Skin of body (tissue), 2 donors: Measurements from ENCODE around the gene GRK4. TPM values are rescaled to one million over a fixed set of nuclear protein-coding genes. Genes with fewer than 3 reads are reported as not detected.
"Not testable (repeated sequence)": the region's sequence is repeated elsewhere in the genome, so short reads cannot be mapped to it uniquely, and the experiment has no call there.

Experiments used
- DNase-seq: peaks from one replicate; lab custom pipeline; 2025; lab: John Stamatoyannopoulos, UW
- total RNA-seq: library from RNA; depleted of rRNA; stranded (reverse); fragments of >200 nt; gene quantifications from one replicate; pipeline ENCODE4 v1.2.3, GENCODE V29; 2014

Gene GRK4
- 7.5 TPM for total RNA-seq

DNA sequence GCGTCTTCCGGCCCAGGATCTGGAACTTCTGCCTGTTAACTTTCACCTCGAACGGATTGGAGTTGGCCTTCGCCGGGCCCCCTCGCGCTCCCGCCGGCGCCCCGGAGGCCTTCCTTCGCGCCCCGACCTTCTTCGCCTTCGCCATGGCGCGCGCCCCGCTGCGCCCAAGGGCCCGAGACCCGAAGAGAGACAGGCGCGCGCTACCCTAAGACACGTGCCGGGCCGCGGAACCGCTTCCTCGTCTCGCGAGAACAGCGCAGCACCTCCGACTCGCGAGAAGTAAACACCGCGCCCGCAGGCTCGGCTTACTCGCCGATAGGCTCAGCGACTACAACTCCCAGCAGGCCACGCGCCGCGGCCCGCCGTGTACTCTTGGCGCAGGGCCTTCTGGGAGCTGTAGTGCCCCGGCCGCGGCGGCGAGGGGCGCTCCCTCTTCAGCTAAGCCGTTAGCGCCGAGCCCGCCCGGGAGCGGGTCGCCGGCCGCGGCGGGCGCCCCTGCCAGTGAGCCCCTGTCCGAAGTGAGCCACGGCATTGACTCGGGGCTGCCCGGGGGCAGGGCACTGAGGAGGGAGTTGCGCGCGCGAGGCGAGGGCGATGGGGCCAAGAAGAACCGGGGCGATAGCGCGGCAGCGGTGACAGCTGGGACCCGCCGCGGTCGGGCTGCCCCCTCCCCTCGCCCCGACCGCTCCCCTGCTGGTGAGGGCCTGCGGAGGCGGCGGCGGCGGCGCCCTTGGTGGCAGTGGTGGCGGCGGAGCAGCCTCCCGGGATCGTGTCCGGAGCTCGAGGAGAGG lies at the start of gene GRK4, which contains the start of gene NOP14:
GRK4 (plus strand) TSS at position 397 of the 791 bp plus-strand sequence. CDS start 500 bp downstream, outside the sequence.
NOP14 (minus strand) TSS at position 232 of the 791 bp plus-strand sequence; CDS start at position 145, 87 bp downstream.
- peak; percentile 98 for DNase-seq

DNA sequence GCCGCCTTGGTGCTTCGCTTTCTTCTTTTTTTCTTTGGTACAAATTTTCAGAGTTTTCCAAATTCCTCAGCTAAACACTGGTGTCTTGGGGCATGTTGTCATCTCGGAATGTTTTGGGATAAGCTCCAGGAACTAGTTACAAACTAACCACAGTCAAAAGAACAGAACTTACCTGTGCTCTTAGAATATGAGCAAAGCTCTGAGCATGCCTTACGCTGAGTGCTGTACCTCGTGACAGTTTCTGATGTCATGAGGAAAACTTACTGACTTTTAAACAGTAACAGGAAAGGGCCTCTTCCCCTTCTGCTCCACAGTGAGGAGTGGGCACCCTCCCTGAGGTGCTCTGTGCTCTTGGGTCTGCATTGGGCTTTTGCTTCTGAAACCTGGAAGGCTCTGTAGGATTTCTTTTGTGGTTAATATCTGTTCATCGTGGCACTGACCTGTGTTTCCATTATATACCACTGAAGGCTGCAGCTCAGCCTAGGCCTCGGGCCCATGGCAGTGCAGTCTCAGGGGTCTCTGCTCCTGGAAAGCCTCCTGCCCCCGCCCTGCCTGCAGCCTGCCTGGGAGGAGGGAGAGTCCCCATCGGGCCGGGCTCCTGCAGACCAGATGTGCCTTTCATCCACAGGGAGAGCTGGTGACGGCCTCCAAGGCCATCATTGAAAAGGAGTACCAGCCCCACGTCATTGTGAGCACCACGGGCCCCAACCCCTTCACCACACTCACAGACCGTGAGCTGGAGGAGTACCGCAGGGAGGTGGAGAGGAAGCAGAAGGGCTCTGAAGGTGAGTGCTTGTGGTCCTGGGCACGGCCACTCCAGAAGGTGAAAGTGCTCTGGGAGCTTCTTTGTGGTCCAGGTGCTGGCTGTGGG lies 48.9 kb upstream of the GRK4 start:
- DNase-seq: no peak

DNA sequence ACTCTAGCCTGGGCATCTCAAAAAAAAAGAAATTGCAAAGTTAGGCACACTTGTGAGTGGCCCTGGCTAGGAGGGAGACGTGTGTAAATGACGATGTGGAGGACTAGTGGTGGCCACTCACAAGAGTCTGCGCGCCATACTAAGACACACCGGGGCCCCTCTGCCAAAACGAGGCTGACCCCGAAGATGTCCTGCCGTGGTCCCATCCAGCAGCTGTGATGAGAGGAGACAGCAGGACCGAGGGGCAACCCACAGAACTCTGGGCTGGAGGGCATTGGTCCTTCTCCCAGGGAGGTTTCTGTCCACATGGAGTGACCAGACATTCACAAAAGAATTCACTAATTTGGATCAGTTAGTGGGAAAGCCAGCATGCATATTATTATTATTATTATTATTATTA lies 47.6 kb upstream of the GRK4 start:
- DNase-seq: no peak

DNA sequence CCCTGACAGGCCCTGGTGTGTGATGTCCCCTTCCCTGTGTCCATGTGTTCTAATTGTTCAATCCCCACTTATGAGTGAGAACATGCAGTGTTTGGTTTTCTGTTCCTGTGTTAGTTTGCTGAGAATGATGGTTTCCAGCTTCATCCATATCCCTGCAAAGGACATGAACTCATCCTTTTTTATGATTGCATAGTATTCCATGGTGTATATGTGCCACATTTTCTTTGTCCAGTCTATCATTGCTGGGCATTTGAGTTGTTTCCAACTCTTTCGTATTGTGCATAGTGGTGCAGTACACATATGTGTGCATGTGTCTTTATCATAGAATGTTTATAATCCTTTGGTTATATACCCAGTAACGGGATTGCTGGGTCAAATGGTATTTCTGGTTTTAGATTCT lies 46.7 kb upstream of the GRK4 start:
- DNase-seq: not testable (repeated sequence)

DNA sequence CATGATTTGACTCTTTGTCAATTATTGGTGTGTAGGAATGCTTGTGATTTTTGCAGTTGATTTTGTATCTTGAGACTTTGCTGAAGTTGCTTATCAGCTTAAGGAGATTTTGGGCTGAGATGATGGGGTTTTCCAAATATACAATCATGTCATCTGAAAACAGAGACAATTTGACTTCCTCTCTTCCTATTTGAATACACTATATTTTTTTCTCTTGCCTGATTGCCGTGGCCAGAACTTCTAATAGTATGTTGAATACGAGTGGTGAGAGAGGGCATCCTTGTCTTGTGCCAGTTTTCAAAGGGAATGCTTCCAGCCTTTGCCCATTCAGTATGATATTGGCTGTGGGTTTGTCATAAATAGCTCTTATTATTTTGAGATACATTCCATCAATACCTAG lies 45.1 kb upstream of the GRK4 start:
- DNase-seq: not testable (repeated sequence)

DNA sequence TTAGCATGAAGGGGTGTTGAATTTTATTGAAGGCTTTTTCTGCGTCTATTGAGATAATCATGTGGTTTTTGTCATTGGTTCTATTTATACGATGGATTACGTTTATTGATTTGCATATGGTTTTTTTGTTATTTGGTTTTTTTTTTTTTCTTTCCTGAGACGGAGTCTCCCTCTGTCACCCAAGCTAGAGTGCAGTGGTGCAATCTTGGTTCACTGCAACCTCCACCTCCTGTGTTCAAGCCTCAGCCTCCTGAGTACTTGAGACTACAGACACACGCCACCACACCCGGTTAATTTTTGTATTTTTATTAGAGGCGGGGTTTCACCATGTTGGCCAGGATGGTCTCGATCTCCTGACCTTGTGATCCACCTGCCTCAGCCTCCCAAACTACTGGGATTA lies 44.7 kb upstream of the GRK4 start:
- DNase-seq: not testable (repeated sequence)

DNA sequence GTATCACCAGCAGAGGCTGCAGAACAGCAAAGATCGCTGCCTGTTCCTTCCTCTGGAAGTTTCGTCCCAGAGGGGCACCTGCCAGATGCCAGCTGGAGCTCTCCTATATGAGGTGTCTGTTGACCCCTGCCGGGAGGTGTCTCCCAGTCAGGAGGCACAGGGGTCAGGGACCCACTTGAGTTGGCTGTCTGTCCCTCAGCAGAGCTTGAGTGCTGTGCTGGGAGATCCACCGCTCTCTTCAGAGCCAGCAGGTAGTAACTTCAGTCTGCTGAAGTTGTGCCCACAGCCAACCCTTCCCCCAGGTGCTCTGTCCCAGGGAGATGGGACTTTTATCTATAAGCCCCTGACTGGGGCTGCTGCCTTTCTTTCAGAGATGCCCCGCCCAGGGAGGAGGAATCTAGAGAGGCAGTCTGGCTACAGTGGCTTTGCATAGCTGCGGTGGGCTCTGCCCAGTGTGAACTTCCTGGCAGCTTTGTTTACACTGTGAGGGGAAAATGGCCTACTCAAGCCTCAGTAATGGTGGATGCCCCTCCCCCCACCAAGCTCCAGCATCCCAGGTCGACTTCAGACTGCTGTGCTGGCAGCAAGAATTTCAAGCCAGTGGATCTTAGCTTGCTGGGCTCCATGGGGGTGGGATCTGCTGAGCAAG lies 40.8 kb upstream of the GRK4 start:
- not testable (repeated sequence) for DNase-seq

DNA sequence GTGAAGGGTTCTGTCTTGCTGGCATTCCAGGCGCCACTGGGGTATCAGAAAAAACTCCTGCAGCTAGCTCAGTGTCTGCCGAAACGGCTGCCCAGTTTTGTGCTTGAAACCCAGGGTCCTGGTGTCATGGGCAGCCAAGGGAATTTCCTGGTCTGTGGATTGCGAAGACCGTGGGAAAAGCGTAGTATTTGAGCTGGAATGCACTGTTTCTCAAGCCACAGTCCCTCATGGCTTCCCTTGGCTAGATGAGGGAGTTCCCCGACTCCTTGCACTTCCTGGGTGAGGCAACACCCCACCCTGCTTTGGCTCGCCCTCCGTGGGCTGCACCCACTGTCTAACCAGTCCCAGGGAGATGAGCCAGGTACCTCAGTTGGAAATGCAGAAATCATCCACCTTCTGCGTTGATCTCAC lies 40.2 kb upstream of the GRK4 start:
- DNase-seq: no peak

DNA sequence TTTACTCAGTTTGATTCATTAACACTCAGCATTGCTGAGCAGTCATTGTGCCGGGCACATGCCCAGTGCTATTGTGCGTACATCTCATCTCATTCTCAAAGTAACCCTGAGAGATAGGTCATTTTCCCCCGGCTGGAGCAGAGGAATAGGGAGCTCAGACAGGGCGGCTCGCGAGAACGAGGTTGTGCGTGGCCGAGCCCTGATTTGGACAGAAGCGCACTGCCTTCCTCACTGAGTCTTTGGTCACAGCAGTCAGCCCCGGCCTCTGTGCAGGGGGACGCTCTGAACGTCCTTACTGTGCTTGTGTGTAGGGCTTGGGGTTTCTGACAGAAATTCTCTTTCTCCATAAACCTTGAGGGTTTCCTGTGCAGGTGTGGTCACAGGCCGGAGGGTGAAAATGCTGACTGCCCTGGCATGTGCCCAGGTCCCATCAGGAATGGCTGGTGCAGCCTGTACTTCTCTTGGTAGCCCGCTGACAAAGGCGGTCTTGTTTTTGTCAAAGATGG lies 39.6 kb upstream of the GRK4 start:
- no peak for DNase-seq

DNA sequence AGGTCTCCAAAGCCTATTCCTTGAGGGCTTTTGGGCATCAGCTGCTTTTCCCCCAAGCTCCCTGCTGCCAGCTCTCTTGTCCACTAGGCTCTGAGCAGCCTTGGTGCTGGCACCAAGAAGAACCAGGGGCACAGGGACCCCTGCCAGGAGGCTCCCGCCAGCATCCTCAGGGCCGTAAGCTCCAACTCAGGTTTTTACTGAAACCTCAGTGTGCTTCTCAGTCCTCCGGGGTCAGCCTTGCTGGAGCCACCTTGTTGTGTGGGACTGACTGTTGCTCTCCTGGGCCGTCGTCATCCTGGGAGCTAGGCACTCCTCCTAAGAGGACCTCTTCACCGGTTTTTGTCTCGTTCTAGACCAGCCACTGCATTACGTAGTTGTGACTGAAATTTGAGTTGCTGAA lies 39.1 kb upstream of the GRK4 start:
- no peak for DNase-seq

DNA sequence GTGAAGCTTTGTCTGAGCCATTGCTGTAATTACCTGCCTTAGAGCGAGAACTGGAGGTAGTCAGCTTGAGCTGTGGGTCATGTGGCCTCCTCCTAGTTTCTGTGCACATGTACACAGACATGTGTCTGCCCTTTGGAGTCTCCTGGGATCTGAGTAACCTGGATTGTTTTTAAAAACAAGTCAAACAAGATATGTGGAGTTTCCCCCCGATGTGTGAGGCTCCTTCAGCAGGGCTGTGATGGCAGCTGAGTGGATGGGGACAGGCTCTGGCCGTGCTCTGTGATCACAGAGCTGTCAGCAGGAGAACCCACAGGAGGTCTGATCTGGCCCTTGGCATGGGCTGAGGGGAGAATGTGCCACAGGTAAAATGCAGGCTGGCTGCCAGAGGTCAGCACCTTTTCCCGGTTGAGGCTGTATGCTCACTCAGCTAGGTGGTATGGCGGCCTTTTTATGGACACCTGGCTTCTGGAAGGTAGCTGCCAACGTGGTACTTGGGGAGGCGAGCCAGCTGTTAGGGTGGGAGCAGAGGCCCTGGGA lies 38.5 kb upstream of the GRK4 start:
- DNase-seq: no peak

DNA sequence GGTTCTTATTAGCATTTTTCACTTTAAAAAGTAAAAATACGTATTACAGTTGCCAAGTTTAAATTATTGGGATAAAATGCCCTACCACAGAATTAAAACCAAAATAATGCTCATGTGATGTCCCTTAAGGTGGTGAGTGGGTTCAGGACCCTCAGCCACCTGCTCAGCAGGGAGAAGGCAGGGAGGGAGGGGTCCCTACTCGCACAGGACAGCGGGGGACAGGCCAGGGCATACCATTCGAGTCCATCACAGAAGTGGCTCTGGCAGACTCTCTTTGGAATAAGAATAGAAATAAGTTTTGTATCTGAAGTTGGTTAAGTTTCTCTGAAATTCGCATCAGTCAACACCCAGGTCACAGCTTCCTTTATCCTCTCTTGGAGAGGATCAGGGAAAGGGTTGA lies 37.9 kb upstream of the GRK4 start:
- no peak for DNase-seq

DNA sequence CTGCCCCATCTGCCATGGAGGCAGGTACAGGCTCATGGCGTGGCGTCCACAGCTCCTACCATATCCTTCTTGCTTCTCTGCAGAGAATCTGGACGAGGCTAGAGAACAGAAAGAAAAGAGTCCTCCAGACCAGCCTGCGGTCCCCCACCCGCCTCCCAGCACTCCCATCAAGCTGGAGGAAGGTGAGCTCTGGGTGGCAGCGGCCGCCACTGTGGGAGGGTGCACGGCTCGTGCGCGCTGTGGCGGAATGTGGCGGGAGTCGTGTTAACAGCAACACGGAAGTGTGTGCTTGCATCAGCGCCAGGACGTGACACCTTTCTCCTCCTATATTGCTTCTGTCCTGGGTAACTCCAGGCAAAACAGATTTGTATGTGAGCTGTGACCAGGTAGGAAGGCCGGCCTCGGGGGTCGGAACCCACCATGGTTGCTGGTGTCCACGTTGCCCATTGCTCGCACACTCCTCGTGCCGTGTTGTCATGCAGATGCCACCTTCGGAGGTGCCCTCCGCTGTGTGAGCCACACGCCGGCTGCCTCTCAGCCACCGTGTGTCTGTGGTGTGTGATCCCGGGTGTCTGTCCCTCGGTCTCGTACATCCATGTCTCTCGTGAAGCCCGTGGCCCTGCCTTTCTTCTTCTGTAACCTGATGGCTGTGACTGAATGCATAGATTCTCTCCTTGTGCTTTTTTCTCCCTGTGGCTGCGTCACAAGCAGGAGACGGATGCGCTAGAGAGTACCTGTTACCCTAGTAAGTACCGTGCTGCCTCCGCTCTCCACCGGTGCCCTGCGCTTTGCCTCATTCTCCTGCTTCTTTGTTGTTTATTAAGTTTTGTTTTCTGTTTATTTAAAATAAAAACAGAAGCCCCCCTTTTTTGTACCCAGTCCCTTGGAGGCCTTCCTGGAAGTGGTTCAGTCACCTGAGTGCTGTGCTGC lies 37.2 kb upstream of the GRK4 start:
- no peak for DNase-seq

DNA sequence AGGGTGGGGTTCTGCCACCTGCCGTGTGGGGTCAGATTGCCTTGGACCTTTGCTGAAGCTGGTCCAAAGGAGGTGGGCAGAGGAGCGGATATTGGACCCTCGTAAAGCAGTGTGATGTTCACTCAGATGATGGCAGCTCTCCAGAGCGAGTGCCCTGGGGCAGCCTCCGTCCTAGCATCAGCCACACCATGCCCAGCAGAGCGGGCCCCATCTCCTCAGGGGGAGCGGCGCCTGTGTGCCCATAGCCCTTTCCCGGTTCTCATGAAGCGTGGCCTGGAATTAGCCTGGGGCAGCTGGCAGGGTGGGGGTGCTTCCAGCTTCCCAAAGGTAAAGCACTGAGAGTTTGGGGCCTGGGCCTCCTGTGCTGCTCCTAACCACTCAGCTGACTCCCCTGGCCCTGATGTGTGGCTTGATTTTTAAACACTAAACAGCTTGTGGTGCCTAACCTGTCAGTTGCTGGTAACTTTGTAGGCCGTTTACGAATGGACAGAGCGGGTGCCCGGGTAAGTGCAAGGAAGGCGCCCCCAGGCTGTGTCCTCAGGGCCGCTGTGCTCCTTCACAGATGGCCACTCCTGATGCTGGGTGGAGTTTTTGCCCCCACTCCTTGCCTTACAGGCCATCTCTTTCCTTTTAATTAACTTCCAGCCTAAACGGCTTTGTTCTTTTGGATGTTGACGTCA lies 36.2 kb upstream of the GRK4 start:
- no peak for DNase-seq

DNA sequence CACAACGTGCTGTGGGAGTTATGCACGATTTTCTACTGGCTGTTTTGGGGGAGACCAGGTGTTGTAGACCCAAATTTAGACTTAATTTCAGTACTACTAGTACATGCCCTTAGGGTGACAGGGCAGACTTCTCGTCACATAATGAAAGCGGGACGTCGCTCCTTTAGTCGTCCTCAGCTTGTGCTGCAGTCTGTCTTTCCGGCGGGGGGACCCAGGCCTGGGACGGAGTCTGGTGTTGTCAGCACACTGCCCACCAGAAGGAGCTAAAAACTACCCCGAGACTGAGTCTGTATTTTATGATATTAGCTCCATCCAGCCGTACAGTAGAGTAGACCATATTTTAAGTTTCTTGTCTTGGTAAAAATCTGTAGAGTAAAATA lies 35.7 kb upstream of the GRK4 start:
- DNase-seq: no peak

DNA sequence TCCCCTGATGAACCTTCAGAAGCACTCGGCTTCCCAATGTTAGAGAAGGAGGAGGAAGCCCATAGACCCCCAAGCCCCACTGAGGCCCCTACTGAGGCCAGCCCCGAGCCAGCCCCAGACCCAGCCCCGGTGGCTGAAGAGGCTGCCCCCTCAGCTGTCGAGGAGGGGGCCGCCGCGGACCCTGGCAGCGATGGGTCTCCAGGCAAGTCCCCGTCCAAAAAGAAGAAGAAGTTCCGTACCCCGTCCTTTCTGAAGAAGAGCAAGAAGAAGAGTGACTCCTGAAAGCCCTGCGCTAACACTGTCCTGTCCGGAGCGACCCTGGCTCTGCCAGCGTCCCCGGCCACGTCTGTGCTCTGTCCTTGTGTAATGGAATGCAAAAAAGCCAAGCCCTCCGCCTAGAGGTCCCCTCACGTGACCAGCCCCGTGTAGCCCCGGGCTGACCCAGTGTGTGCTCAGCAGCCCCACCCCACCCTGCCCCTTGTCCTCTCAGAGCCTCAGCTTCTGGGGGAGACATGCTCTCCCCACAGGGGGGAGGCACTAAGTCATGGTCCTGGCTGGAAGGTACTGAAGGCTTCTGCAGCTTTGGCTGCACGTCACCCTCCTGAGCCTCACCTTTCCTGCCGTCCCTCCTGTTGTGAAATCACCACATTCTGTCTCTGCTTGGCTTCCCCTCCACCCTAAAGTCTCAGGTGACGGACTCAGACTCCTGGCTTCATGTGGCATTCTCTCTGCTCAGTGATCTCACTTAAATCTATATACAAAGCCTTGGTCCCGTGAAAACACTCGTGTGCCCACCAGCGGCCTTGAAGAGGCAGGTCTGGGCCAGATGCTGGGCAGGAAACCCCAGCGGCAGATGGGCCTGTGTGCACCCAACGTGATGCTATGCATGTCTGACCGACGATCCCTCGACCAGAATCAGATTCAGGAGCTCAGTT lies 34.9 kb upstream of the GRK4 start:
- DNase-seq: no peak

DNA sequence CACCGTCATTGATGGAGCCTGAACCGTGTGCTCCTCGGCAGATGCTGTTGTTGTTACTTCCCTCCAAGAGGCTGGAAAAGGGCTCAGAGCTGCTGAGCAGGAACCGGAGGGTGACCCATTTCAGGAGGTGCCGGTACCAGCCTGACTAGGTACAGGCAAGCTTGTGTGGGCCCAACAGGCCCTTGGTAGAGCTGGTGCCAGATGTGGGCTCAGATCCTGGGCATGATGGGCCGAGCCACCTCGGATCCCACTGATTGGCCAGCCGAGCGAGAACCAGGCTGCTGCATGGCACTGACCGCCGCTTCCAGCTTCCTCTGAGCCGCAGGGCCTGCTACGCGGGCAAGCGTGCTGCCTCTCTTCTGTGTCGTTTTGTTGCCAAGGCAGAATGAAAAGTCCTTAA lies 33.9 kb upstream of the GRK4 start:
- no peak for DNase-seq

DNA sequence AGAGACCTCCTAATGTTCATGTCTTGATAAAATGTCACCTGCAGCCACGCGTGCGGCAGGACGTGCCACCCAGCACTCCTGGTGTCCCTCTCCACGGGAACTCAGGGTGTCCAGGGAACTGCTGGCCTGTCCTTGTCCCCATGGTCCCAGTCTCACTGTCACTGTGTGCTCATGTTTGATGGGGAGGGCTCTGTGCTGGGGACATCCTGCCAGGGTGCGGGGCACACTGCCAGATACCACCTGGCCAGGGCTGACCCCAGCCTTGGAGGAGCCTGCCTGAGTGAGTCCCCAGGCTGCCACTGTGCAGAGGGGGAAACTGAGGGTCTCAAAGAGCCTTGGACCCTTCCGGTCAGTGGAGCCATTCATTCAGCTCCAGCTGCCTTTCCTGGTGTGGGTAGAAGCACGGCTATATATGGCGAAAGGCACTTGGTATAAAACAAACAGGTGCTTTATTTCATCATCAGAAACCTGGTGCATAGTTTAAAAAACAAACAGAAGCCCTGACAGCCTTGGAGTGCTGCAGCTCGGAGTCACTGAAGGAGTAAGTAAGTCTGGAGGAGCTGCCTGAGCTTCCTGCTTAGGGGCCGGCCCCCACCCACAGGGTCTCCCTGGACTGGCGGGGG lies 33.1 kb upstream of the GRK4 start:
- no peak for DNase-seq
